K562 (cell line): Measurements from ENCODE around the gene HK1. TPM values are rescaled to one million over a fixed set of nuclear protein-coding genes. Genes with fewer than 3 reads are reported as not detected.

Experiments used
- CLOCK ChIP-seq: fragments of 250-450 bp; sonication (Bioruptor Pico); IDR thresholded peaks from 2 replicates; pipeline ENCODE4 v1.4.0; 2020; ENCODE audit warnings: mild to moderate bottlenecking, moderate library complexity, borderline replicate concordance
- JUND ChIP-seq, 2 experiments: IDR thresholded peaks; 2 replicates in 1 of 2; 3 replicates in 1 of 2; pipeline ENCODE4 v1.6.1; 2011; ENCODE audit warnings: borderline replicate concordance in 2 of 2, low read depth in 2 of 2, low read length in 2 of 2, improper control_type of control experiment in 1 of 2, missing biosample characterization in 1 of 2, missing genetic modification characterization in 1 of 2, missing genetic modification reagents in 1 of 2
- MCM3 ChIP-seq: fragments of 450-650 bp; IDR thresholded peaks from 2 replicates; pipeline ENCODE4 v1.6.1; 2016
- MITF ChIP-seq: IDR thresholded peaks from 2 replicates; pipeline ENCODE4 v1.6.1; 2014; ENCODE audit warnings: antibody characterized with exemption
- TEAD1 ChIP-seq, 2 experiments: fragments of 450-650 bp in 1 of 2; sonication (generic) in 1 of 2; formaldehyde crosslinking; IDR thresholded peaks; 2 replicates each; pipeline versions ENCODE4 v1.4.0 to v1.8.0; 2020 to 2022; ENCODE audit warnings: mild to moderate bottlenecking in 2 of 2, missing genetic modification reagents in 1 of 2
- THRB ChIP-seq: fragments of 450-650 bp; formaldehyde crosslinking; conservative IDR thresholded peaks from 2 replicates; pipeline ENCODE4 v1.4.0; 2022; ENCODE audit warnings: mild to moderate bottlenecking, missing genetic modification characterization
- YY1 ChIP-seq, 3 experiments: IDR thresholded peaks; 2 replicates each; pipeline ENCODE4 v1.6.1; 2011; ENCODE audit warnings: low read length in 2 of 3, mild to moderate bottlenecking in 2 of 3, moderate library complexity in 2 of 3, borderline replicate concordance in 1 of 3, control low read depth in 1 of 3, low read depth in 1 of 3; ENCODE audit not compliant: insufficient read depth in 3 of 3, insufficient replicate concordance in 2 of 3, control insufficient read depth in 1 of 3, insufficient read length in 1 of 3; ENCODE audit errors: extremely low read depth in 1 of 3
- ZNF121 ChIP-seq: sonication (generic); formaldehyde crosslinking; conservative IDR thresholded peaks from 2 replicates; pipeline ENCODE4 v1.8.0; 2022; ENCODE audit warnings: missing genetic modification reagents
- ZNF232 ChIP-seq: sonication (generic); formaldehyde crosslinking; IDR thresholded peaks from 2 replicates; pipeline ENCODE4 v1.8.0; 2022; ENCODE audit warnings: mild to moderate bottlenecking, missing genetic modification reagents
- ZNF274 ChIP-seq: IDR thresholded peaks from 2 replicates; pipeline ENCODE4 v1.6.1; 2011; ENCODE audit warnings: low read depth, mild to moderate bottlenecking, low read length, moderate library complexity, borderline replicate concordance
- ZNF655 ChIP-seq: fragments of 250-450 bp; sonication (Bioruptor Pico); IDR thresholded peaks from 2 replicates; pipeline ENCODE4 v1.5.0; 2021
- ZNF717 ChIP-seq: fragments of 250-450 bp; sonication (Bioruptor Pico); IDR thresholded peaks from 2 replicates; pipeline ENCODE4 v1.5.0; 2021
- polyA plus RNA-seq, 8 experiments: library from polyadenylated mRNA; depleted of rRNA in 4 of 8; stranded (reverse) in 5 of 8; unstranded in 3 of 8; fragments of >200 nt; fragmentation: Nextera tagmentation in 2 of 8; fragmentation: Illumina TruSeq in 1 of 8; extraction: Ambion mirVana in 2 of 8; extraction: Trizol in 1 of 8; gene quantifications; 2 replicates each; pipeline versions ENCODE4 v1.2.1 to v1.2.3, GENCODE V29; 2011 to 2014; ENCODE audit warnings: inconsistent platforms in 1 of 8, missing spikeins in 1 of 8
- total RNA-seq, 7 experiments: library from RNA; depleted of rRNA in 6 of 7; stranded (reverse); fragments of >200 nt in 6 of 7; fragmentation: Illumina TruSeq in 2 of 7; extraction: Trizol in 2 of 7; gene quantifications; 2 replicates each; pipeline versions ENCODE4 v1.2.1 to v1.2.3, GENCODE V29; 2011 to 2021; ENCODE audit warnings: low replicate concordance in 1 of 7
- TF ChIP-seq, protein P1 (sequence below): sonication (generic); formaldehyde crosslinking; IDR thresholded peaks from 2 replicates; pipeline ENCODE4 v1.8.0; 2023; ENCODE audit warnings: mild to moderate bottlenecking, missing genetic modification reagents
- TF ChIP-seq, protein P2 (sequence below): fragments of 450-650 bp; IDR thresholded peaks from 2 replicates; pipeline ENCODE4 v1.6.1; 2016; ENCODE audit warnings: mild to moderate bottlenecking

HK1 gene
- total and polyA plus RNA-seq, 9 of the 15 experiments (the other 6 are each of a cell fraction or from before 2014, with no cell fraction given) = 29.2 to 444 (median 193) TPM

GRCh38 chr10:69316313-69317059 is 38.2 kb downstream of the HK1 start (continued):
- TF ChIP-seq CLOCK (CRISPR knock-in tag) (no peak), ZNF121 (CRISPR knock-in tag) (no peak), ZNF274 (no peak), TEAD1 (CRISPR knock-in tag; IDR thresholded peaks at IDR 0.05) (no peak; a peak in 1 of 4 replicates), THRB (no peak), MITF (no peak), JUND (IDR thresholded peaks at IDR 0.05; ENCODE audit: borderline replicate concordance, low read depth, low read length) (peak; percentile 77; the same call in 1 of the 2 replicates), JUND (tag; IDR thresholded peaks at IDR 0.05; ENCODE audit: borderline replicate concordance, low read depth, low read length) (no peak), ZNF717 (CRISPR knock-in tag) (0 out of 2 replicates have a peak, but pooled peaks have one; percentile 3), MCM3 (no peak), ZNF232 (CRISPR knock-in tag) (0 out of 2 replicates have a peak, but pooled peaks have one; percentile 46), ZNF655 (CRISPR knock-in tag) (no peak), YY1 (IDR thresholded peaks at IDR 0.05; ENCODE audit: borderline replicate concordance in 1 of 3, control insufficient read depth in 1 of 3, extremely low read depth in 1 of 3, insufficient read depth in 3 of 3, insufficient read length in 1 of 3, insufficient replicate concordance in 2 of 3, low read depth in 1 of 3, low read length in 2 of 3) (peak in 1 of 3 experiments; percentile 79)
- TF ChIP-seq, protein P1, sequence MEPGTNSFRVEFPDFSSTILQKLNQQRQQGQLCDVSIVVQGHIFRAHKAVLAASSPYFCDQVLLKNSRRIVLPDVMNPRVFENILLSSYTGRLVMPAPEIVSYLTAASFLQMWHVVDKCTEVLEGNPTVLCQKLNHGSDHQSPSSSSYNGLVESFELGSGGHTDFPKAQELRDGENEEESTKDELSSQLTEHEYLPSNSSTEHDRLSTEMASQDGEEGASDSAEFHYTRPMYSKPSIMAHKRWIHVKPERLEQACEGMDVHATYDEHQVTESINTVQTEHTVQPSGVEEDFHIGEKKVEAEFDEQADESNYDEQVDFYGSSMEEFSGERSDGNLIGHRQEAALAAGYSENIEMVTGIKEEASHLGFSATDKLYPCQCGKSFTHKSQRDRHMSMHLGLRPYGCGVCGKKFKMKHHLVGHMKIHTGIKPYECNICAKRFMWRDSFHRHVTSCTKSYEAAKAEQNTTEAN = 0 out of 2 replicates have a peak, but pooled peaks have one; percentile 44
- TF ChIP-seq, protein P2, sequence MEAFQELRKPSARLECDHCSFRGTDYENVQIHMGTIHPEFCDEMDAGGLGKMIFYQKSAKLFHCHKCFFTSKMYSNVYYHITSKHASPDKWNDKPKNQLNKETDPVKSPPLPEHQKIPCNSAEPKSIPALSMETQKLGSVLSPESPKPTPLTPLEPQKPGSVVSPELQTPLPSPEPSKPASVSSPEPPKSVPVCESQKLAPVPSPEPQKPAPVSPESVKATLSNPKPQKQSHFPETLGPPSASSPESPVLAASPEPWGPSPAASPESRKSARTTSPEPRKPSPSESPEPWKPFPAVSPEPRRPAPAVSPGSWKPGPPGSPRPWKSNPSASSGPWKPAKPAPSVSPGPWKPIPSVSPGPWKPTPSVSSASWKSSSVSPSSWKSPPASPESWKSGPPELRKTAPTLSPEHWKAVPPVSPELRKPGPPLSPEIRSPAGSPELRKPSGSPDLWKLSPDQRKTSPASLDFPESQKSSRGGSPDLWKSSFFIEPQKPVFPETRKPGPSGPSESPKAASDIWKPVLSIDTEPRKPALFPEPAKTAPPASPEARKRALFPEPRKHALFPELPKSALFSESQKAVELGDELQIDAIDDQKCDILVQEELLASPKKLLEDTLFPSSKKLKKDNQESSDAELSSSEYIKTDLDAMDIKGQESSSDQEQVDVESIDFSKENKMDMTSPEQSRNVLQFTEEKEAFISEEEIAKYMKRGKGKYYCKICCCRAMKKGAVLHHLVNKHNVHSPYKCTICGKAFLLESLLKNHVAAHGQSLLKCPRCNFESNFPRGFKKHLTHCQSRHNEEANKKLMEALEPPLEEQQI = no peak
